ENCODE data around the gene PTH1R. TPM values are rescaled to one million over a fixed set of nuclear protein-coding genes. Genes with fewer than 3 reads are reported as not detected.

PTH1R gene
- total RNA-seq, 6 donors from 2014 or later, result 2.6 to 48.2 (median 16.2) TPM

- WGBS, 2 donors, result 76 to 85% methylated on average over 6 to 8 of the region's 8 CpGs
Observed at GRCh38 chr3:46934498-46935167, 57.1 kb downstream of the PTH1R start.

GRCh38 chr3:46935168-46935858 is 57.8 kb downstream of the PTH1R start:
- Histone ChIP-seq H3K27me3 (no peaks in the 10 kb centered on the region), H3K4me1 (peaks cover 77 to 97% (median 82%) of the 10 kb centered on the region in 4 donors), H3K9me3 (no peaks in the 10 kb centered on the region), H3K36me3 (peaks cover 0 to 32% (median 19%) of the 10 kb centered on the region in 4 donors), H3K4me3 (no peak overlapping the region), H3K27ac (peak overlapping the region; percentile 83 to 90 (median 84))
- TF ChIP-seq CTCF (IDR thresholded peaks at IDR 0.05) (peak in 5 of 6 experiments; percentile 20 to 77 (median 43)), POLR2AphosphoS5 (IDR thresholded peaks at IDR 0.05) (peak; percentile 47 to 65), POLR2A (IDR thresholded peaks at IDR 0.05) (peak in 1 of 4 donors; percentile 21), EP300 (IDR thresholded peaks at IDR 0.05) (peak in 2 of 4 donors; percentile 31 to 83)
- DNase-seq (peak in 1 of 2 donors; percentile 93), ATAC-seq (ENCODE audit: low FRiP score in 2 of 2) (peak; percentile 79 to 84)
- 37 to 53% methylated on average over 6 to 7 of the region's 7 CpGs for WGBS, 2 donors

More at GRCh38 chr3:46934498-46935167, 57.1 kb downstream of the PTH1R start:
- H3K9me3 ChIP-seq, result no peaks in the 10 kb centered on the region
- no peak for ATAC-seq (ENCODE audit: low FRiP score in 2 of 2)
- H3K36me3 ChIP-seq, result peaks cover 0 to 26% (median 16%) of the 10 kb centered on the region in 4 donors
- no peak for TF ChIP-seq POLR2A (IDR thresholded peaks at IDR 0.05)
- TF ChIP-seq POLR2AphosphoS5 (IDR thresholded peaks at IDR 0.05), result no peak
- no peak for TF ChIP-seq CTCF (IDR thresholded peaks at IDR 0.05)
- no peak for TF ChIP-seq EP300 (IDR thresholded peaks at IDR 0.05)
- no peak for DNase-seq
- peaks cover 82 to 97% (median 85%) of the 10 kb centered on the region in 4 donors for H3K4me1 ChIP-seq
- H3K27ac ChIP-seq, result peak overlapping the region; percentile 83 to 90 (median 84)
- H3K4me3 ChIP-seq, result no peak overlapping the region
- no peaks in the 10 kb centered on the region for H3K27me3 ChIP-seq

- Histone ChIP-seq H3K4me1 (peaks cover 69 to 93% (median 75%) of the 10 kb centered on the region in 4 donors), H3K36me3 (peaks cover 0 to 39% (median 19%) of the 10 kb centered on the region in 4 donors), H3K9me3 (no peaks in the 10 kb centered on the region), H3K27me3 (no peaks in the 10 kb centered on the region), H3K27ac (peak overlapping the region; percentile 83 to 90 (median 84)), H3K4me3 (no peak overlapping the region)
- 52 to 75% methylated on average over 7 of the region's 7 CpGs for WGBS, 2 donors
- TF ChIP-seq EP300 (IDR thresholded peaks at IDR 0.05) (no peak), POLR2AphosphoS5 (IDR thresholded peaks at IDR 0.05) (no peak), POLR2A (IDR thresholded peaks at IDR 0.05) (no peak), CTCF (IDR thresholded peaks at IDR 0.05) (no peak)
- DNase-seq (no peak), ATAC-seq (ENCODE audit: low FRiP score in 2 of 2) (peak in 1 of 2 donors; percentile 17)
Observed at GRCh38 chr3:46935989-46936558, 58.6 kb downstream of the PTH1R start.

GRCh38 chr3:46936733-46937250 is 59.3 kb downstream of the PTH1R start:
- H3K4me3 ChIP-seq, result no peak overlapping the region
- H3K9me3 ChIP-seq, result no peaks in the 10 kb centered on the region
- peak overlapping the region; percentile 83 to 90 (median 84) for H3K27ac ChIP-seq
- no peak for DNase-seq
- ATAC-seq (ENCODE audit: low FRiP score in 2 of 2), result no peak
- no peaks in the 10 kb centered on the region for H3K27me3 ChIP-seq
- H3K4me1 ChIP-seq, result peaks cover 62 to 90% (median 67%) of the 10 kb centered on the region in 4 donors
- TF ChIP-seq EP300 (IDR thresholded peaks at IDR 0.05) (no peak), POLR2A (IDR thresholded peaks at IDR 0.05) (no peak), CTCF (IDR thresholded peaks at IDR 0.05) (no peak), POLR2AphosphoS5 (IDR thresholded peaks at IDR 0.05) (no peak)
- peaks cover 0 to 39% (median 19%) of the 10 kb centered on the region in 4 donors for H3K36me3 ChIP-seq
- 83 to 92% methylated on average over 5 of the region's 5 CpGs for WGBS, 2 donors

Data from upper lobe of left lung (tissue), 6 donors.